CD4-positive, alpha-beta T cell treated with Interleukin-10 for 1 hour (primary cell): ENCODE results near the gene ABI2.

Experiments used
- DNase-seq: peaks from one replicate; pipeline ENCODE4 v3.0.0-alpha.2; 2020

The ABI2 gene

DNA sequence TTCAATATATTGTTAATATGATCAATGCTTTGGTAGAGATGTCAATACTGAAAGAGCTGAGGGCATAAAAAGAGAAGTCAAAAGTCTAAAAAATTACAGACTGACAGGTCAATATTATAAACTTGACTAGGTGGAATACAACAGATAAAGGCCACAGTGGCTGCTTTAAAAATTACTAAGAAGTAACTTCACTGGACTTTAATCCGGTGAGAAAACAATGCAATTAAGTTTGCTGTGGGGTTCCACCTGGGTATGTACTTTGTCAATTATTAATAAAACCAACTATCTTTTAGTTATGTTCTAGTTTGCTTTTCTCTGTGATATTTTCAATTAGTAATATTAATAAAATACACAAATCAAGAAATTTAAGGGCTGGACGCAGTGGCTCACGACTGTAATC, 162.2 kb downstream of the ABI2 start:
- DNase-seq, result no peak

DNA sequence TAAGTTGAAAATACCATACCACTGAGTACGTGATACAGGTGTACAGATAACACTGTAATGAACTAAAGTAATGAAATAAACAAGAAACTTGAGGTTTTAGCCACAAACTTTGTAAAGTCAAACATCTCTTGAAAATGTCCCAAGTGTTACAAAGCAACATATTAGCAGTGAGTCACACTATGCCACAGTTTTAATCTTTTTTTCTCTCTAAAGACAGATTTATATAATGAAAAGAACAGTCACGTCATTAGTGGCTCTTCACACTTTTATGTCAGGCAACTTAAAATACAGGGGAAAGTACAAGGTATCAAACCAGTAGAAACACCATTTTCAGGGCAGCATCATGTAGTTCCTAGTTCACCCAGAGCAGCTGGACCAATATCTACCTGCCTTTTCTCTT, 164.8 kb downstream of the ABI2 start:
- no peak for DNase-seq
